Measurements from ENCODE around the gene ASB15. TPM values are rescaled to one million over a fixed set of nuclear protein-coding genes. Genes with fewer than 3 reads are reported as not detected.
A peak's percentile ranks its signal among the peaks of the same experiment; 100 is the strongest.

The ASB15 gene
- total and polyA plus RNA-seq, 4 donors = 0.08 TPM; not detected in 3

DNA sequence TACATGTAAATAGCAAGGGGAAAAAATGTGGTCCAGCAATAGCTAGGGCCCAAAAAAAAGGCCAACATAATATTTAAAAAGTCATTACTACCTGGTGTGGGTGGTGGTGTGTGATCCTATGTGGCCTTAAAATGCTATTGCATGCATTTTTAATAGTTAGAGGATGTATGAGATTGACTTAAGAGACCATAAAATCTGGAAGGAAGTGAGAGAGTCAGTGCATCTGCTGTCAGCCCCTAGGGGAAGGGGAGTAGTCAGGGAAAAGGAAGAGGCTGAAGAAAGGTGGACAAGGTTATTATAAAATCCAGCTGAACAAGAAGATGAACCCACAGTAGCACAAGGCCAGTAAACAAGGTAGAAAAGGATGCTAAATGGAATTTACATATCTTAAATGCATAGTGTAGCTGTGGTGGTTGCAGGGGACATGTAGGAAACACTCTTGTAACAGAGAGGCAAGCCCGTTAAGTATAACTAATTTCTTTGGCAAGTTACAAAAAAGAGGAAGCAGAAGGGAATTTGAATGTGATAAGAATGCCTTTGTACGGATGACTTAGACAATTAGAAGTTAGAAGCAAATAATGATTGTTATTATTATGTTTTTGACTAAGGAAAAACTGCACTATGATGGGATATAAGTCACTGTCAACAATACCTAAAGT lies 32.1 kb upstream of the ASB15 start:
- H3K4me1 ChIP-seq (ENCODE audit: control insufficient read depth, insufficient read depth, low read length) = no peaks in the 10 kb centered on the region
- H3K27me3 ChIP-seq (ENCODE audit: control insufficient read depth, insufficient read depth, low read length) = no peaks in the 10 kb centered on the region
- no peak for DNase-seq (ENCODE audit: low read depth in 4 of 6, low spot score in 6 of 6)
- WGBS (ENCODE audit: insufficient coverage) = 72% methylated on average over 2 of the region's 2 CpGs
- H3K9me3 ChIP-seq (ENCODE audit: control insufficient read depth, insufficient read depth, low read length) = no peaks in the 10 kb centered on the region
- no peak overlapping the region for H3K4me3 ChIP-seq (ENCODE audit: low read depth, low read length)
- no peaks in the 10 kb centered on the region for H3K36me3 ChIP-seq (ENCODE audit: control insufficient read depth, insufficient read depth, low read length)
- H3K27ac ChIP-seq (ENCODE audit: low read depth, low read length) = no peak overlapping the region

GRCh38 chr7:123570390-123571182 lies 31.0 kb upstream of the ASB15 start:
- H3K9me3 ChIP-seq (ENCODE audit: control insufficient read depth, insufficient read depth, low read length) = no peaks in the 10 kb centered on the region
- no peak overlapping the region for H3K27ac ChIP-seq (ENCODE audit: low read depth, low read length)
- H3K27me3 ChIP-seq (ENCODE audit: control insufficient read depth, insufficient read depth, low read length) = no peaks in the 10 kb centered on the region
- H3K36me3 ChIP-seq (ENCODE audit: control insufficient read depth, insufficient read depth, low read length) = no peaks in the 10 kb centered on the region
- 69% methylated on average over 2 of the region's 4 CpGs for WGBS (ENCODE audit: insufficient coverage)
- H3K4me1 ChIP-seq (ENCODE audit: control insufficient read depth, insufficient read depth, low read length) = no peaks in the 10 kb centered on the region
- DNase-seq (ENCODE audit: low read depth in 4 of 6, low spot score in 6 of 6) = no peak
- no peak overlapping the region for H3K4me3 ChIP-seq (ENCODE audit: low read depth, low read length)

GRCh38 chr7:123571187-123571586 lies 30.4 kb upstream of the ASB15 start:
- Histone ChIP-seq H3K27ac (ENCODE audit: low read depth, low read length) (no peak overlapping the region), H3K9me3 (ENCODE audit: control insufficient read depth, insufficient read depth, low read length) (no peaks in the 10 kb centered on the region), H3K36me3 (ENCODE audit: control insufficient read depth, insufficient read depth, low read length) (no peaks in the 10 kb centered on the region), H3K4me3 (ENCODE audit: low read depth, low read length) (no peak overlapping the region), H3K27me3 (ENCODE audit: control insufficient read depth, insufficient read depth, low read length) (no peaks in the 10 kb centered on the region), H3K4me1 (ENCODE audit: control insufficient read depth, insufficient read depth, low read length) (no peaks in the 10 kb centered on the region)
- DNase-seq (ENCODE audit: low read depth in 4 of 6, low spot score in 6 of 6) = no peak
- WGBS (ENCODE audit: insufficient coverage) = no CpG with 5 or more reads among the region's 1 CpG

DNA sequence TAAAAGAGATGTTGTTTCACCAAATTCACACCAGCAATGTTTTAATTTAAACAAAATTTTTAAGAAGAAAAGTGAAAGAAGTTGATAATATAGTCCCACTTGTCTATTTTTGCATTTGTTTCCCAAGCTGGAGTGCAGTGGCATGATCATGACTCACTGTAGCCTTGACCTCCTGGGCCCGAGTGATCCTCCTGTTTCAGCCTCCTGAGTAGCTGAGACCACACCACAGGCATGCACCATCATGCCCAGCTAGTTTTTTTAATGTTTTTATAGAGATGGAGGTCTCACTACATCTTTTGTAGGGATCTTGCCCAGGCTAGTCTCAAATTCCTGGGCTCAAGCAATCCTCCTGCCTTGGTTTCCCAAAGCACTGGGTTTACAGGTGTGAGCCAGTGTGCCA lies 29.9 kb upstream of the ASB15 start:
- H3K27ac ChIP-seq (ENCODE audit: low read depth, low read length) = no peak overlapping the region
- H3K27me3 ChIP-seq (ENCODE audit: control insufficient read depth, insufficient read depth, low read length) = no peaks in the 10 kb centered on the region
- DNase-seq (ENCODE audit: low read depth in 4 of 6, low spot score in 6 of 6) = no peak
- no peaks in the 10 kb centered on the region for H3K9me3 ChIP-seq (ENCODE audit: control insufficient read depth, insufficient read depth, low read length)
- H3K4me1 ChIP-seq (ENCODE audit: control insufficient read depth, insufficient read depth, low read length) = no peaks in the 10 kb centered on the region
- no peak overlapping the region for H3K4me3 ChIP-seq (ENCODE audit: low read depth, low read length)
- 86% methylated on average over 1 of the region's 1 CpG for WGBS (ENCODE audit: insufficient coverage)
- H3K36me3 ChIP-seq (ENCODE audit: control insufficient read depth, insufficient read depth, low read length) = no peaks in the 10 kb centered on the region

- no peaks in the 10 kb centered on the region for H3K9me3 ChIP-seq (ENCODE audit: control insufficient read depth, insufficient read depth, low read length)
- no peaks in the 10 kb centered on the region for H3K4me1 ChIP-seq (ENCODE audit: control insufficient read depth, insufficient read depth, low read length)
- no peak for DNase-seq (ENCODE audit: low read depth in 4 of 6, low spot score in 6 of 6)
- no peaks in the 10 kb centered on the region for H3K36me3 ChIP-seq (ENCODE audit: control insufficient read depth, insufficient read depth, low read length)
- H3K27me3 ChIP-seq (ENCODE audit: control insufficient read depth, insufficient read depth, low read length) = no peaks in the 10 kb centered on the region
- no peak overlapping the region for H3K27ac ChIP-seq (ENCODE audit: low read depth, low read length)
- no peak overlapping the region for H3K4me3 ChIP-seq (ENCODE audit: low read depth, low read length)
- WGBS (ENCODE audit: insufficient coverage) = no CpG with 5 or more reads among the region's 3 CpGs
These were observed 28.3 kb upstream of the ASB15 start for GRCh38 chr7:123573341-123573740.

- Histone ChIP-seq H3K4me1 (ENCODE audit: control insufficient read depth, insufficient read depth, low read length) (no peaks in the 10 kb centered on the region), H3K9me3 (ENCODE audit: control insufficient read depth, insufficient read depth, low read length) (no peaks in the 10 kb centered on the region), H3K36me3 (ENCODE audit: control insufficient read depth, insufficient read depth, low read length) (no peaks in the 10 kb centered on the region), H3K27me3 (ENCODE audit: control insufficient read depth, insufficient read depth, low read length) (no peaks in the 10 kb centered on the region), H3K27ac (ENCODE audit: low read depth, low read length) (no peak overlapping the region), H3K4me3 (ENCODE audit: low read depth, low read length) (no peak overlapping the region)
- no peak for DNase-seq (ENCODE audit: low read depth in 4 of 6, low spot score in 6 of 6)
- WGBS (ENCODE audit: insufficient coverage) = no CpG with 5 or more reads among the region's 2 CpGs
These were observed 27.6 kb upstream of the ASB15 start for GRCh38 chr7:123573896-123574467.

DNA sequence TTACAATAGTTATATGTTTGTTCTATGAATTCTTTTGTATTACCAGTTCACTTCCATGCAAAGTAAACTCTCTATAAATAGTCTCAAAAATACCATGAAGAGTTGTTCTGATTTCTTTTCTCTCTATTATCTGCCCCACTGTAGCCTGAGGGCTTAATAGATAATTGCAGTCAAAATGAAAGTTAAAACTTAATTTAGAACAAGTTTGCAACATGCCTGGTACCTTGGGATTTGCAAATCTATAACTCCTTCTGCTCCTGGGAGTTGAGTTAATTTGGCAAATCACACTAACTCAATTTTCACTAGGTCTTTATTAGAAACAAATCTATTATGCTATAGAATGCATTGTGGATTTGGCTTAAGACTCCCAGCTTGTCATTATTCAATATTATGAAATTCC lies 22.2 kb upstream of the ASB15 start:
- Histone ChIP-seq H3K9me3 (ENCODE audit: control insufficient read depth, insufficient read depth, low read length) (no peaks in the 10 kb centered on the region), H3K4me3 (ENCODE audit: low read depth, low read length) (no peak overlapping the region), H3K27me3 (ENCODE audit: control insufficient read depth, insufficient read depth, low read length) (no peaks in the 10 kb centered on the region), H3K27ac (ENCODE audit: low read depth, low read length) (no peak overlapping the region), H3K36me3 (ENCODE audit: control insufficient read depth, insufficient read depth, low read length) (no peaks in the 10 kb centered on the region), H3K4me1 (ENCODE audit: control insufficient read depth, insufficient read depth, low read length) (no peaks in the 10 kb centered on the region)
- DNase-seq (ENCODE audit: low read depth in 4 of 6, low spot score in 6 of 6) = peak in 1 of 6 donors; percentile 8

DNA sequence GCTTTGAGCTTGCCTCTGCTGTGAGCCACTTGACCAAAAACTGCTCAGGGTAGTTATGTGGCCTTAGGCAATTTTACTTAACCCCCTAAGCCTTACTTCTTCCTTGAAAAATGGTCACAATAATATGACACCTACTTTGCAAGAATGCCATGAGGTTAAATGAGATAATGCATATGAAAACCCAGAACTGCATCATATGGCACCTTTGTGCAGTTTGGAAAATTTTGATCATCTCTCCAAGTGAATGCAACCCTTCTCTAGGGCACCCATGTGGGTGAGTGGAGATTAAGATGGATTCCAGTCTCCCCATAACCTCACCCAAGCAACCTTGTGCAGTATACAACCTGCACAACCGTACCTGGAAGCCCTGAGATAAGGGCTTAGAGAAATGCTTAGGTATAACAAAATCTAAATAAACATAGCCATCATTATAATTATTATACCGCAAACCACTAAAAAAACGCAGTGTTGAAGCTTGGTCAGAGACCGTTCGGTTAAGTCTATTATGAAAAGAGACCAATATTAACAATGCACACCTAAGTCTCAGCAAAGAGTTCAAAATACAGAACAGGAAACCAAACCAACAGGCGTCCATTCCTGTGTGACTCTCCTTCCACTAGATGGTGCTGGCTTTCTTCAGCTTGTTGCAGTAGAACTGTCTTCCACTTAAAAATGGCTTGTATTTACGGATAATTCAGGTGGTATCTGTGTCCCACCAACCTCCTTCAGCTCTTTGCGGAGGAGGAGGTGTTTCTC lies 21.0 kb upstream of the ASB15 start:
- H3K4me3 ChIP-seq (ENCODE audit: low read depth, low read length) = no peak overlapping the region
- 22% methylated on average over 3 of the region's 8 CpGs for WGBS (ENCODE audit: insufficient coverage)
- no peaks in the 10 kb centered on the region for H3K27me3 ChIP-seq (ENCODE audit: control insufficient read depth, insufficient read depth, low read length)
- H3K4me1 ChIP-seq (ENCODE audit: control insufficient read depth, insufficient read depth, low read length) = no peaks in the 10 kb centered on the region
- H3K9me3 ChIP-seq (ENCODE audit: control insufficient read depth, insufficient read depth, low read length) = no peaks in the 10 kb centered on the region
- H3K36me3 ChIP-seq (ENCODE audit: control insufficient read depth, insufficient read depth, low read length) = no peaks in the 10 kb centered on the region
- no peak overlapping the region for H3K27ac ChIP-seq (ENCODE audit: low read depth, low read length)
- DNase-seq (ENCODE audit: low read depth in 4 of 6, low spot score in 6 of 6) = peak in 3 of 6 donors; percentile 3 to 43 (median 29)

DNA sequence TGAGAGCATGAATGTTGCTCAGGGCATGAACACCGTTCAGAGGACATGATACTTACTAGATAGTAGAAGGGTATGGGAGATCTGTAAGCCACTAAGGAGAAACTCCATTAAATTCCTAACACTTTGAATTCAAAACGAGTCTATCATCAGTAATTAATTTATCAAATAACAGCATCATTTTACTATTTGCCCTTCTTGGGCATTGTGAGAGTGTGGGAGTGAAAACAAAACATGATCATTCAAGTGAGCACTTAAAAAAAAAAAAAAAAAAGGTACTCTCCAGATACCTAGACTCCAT lies 20.5 kb upstream of the ASB15 start:
- no peak for DNase-seq (ENCODE audit: low read depth in 4 of 6, low spot score in 6 of 6)
- no CpG with 5 or more reads among the region's 2 CpGs for WGBS (ENCODE audit: insufficient coverage)
- H3K36me3 ChIP-seq (ENCODE audit: control insufficient read depth, insufficient read depth, low read length) = no peaks in the 10 kb centered on the region

More for the DNA sequence above, 20.5 kb upstream of the ASB15 start:
- H3K27ac ChIP-seq (ENCODE audit: low read depth, low read length) = no peak overlapping the region
- H3K9me3 ChIP-seq (ENCODE audit: control insufficient read depth, insufficient read depth, low read length) = no peaks in the 10 kb centered on the region
- no peaks in the 10 kb centered on the region for H3K27me3 ChIP-seq (ENCODE audit: control insufficient read depth, insufficient read depth, low read length)
- no peaks in the 10 kb centered on the region for H3K4me1 ChIP-seq (ENCODE audit: control insufficient read depth, insufficient read depth, low read length)
- H3K4me3 ChIP-seq (ENCODE audit: low read depth, low read length) = no peak overlapping the region

Measured in spinal cord (tissue), 10 donors.